Measurements from ENCODE around the gene FGF22. TPM values are rescaled to one million over a fixed set of nuclear protein-coding genes. Genes with fewer than 3 reads are reported as not detected.
A peak's percentile ranks its signal among the peaks of the same experiment; 100 is the strongest.

Gene FGF22
- total RNA-seq, 1 donor from 2014 or later = 0.38 TPM

GRCh38 chr19:677601-678436, 38.1 kb downstream of the FGF22 start:
- peak overlapping the region; percentile 82 for H3K27ac Mint-ChIP-seq
- no peak for TF ChIP-seq CTCF (IDR thresholded peaks at IDR 0.05; ENCODE audit: unreplicated experiment)
- no peak for DNase-seq (ENCODE audit: low spot score in 2 of 2, unreplicated experiment in 2 of 2)
- H3K36me3 Mint-ChIP-seq = no peaks in the 10 kb centered on the region
- H3K27me3 Mint-ChIP-seq (ENCODE audit: low read depth) = no peaks in the 10 kb centered on the region
- H3K9me3 Mint-ChIP-seq = no peaks in the 10 kb centered on the region
- peaks cover 25% of the 10 kb centered on the region for H3K4me1 Mint-ChIP-seq
- peak overlapping the region; percentile 58 for H3K4me3 Mint-ChIP-seq

DNA sequence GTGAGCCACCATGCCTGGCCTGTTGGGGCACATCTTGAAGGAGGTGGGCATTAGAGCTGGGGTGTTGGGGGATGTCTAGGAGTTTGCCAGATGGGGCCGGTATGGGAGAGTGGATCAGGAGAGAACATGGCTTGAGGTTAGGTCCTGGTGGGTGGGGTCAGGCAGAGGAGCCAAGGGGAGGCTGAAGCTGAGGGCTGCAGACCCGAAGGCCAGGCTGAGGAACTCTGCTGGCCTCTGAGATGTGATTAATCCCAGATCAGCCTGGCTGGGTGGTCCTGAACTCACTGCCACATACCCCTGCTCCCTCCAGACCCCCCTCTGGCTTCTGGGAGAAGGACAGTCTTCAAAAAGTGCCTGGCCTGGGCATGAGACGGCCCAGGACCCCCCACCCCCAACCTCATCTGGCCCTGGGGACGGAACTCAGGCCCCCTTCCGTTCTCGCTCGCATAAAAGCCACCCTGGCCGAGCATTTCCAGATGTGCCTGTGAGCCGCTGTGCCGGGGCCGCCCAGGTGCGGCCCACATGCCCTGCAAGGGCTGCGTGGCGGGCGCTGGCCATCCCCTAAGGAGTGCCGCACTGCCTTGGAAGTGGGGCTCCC, 39.2 kb downstream of the FGF22 start:
- DNase-seq (ENCODE audit: low spot score in 2 of 2, unreplicated experiment in 2 of 2) = no peak
- Mint-ChIP-seq H3K4me3 (peak overlapping the region; percentile 69), H3K27ac (peak overlapping the region; percentile 85), H3K27me3 (ENCODE audit: low read depth) (no peaks in the 10 kb centered on the region), H3K9me3 (no peaks in the 10 kb centered on the region), H3K36me3 (no peaks in the 10 kb centered on the region), H3K4me1 (peaks cover 25% of the 10 kb centered on the region)
- TF ChIP-seq CTCF (IDR thresholded peaks at IDR 0.05; ENCODE audit: unreplicated experiment) = no peak

- H3K9me3 Mint-ChIP-seq = no peaks in the 10 kb centered on the region
- peak; percentile 39 to 69 for DNase-seq (ENCODE audit: low spot score in 2 of 2, unreplicated experiment in 2 of 2)
- no peaks in the 10 kb centered on the region for H3K36me3 Mint-ChIP-seq
- no peak for TF ChIP-seq CTCF (IDR thresholded peaks at IDR 0.05; ENCODE audit: unreplicated experiment)
- peak overlapping the region; percentile 85 for H3K27ac Mint-ChIP-seq
- peak overlapping the region; percentile 69 for H3K4me3 Mint-ChIP-seq
- H3K4me1 Mint-ChIP-seq = peaks cover 25% of the 10 kb centered on the region
- H3K27me3 Mint-ChIP-seq (ENCODE audit: low read depth) = no peaks in the 10 kb centered on the region
Observed at GRCh38 chr19:679418-680286, 40.0 kb downstream of the FGF22 start.

DNA sequence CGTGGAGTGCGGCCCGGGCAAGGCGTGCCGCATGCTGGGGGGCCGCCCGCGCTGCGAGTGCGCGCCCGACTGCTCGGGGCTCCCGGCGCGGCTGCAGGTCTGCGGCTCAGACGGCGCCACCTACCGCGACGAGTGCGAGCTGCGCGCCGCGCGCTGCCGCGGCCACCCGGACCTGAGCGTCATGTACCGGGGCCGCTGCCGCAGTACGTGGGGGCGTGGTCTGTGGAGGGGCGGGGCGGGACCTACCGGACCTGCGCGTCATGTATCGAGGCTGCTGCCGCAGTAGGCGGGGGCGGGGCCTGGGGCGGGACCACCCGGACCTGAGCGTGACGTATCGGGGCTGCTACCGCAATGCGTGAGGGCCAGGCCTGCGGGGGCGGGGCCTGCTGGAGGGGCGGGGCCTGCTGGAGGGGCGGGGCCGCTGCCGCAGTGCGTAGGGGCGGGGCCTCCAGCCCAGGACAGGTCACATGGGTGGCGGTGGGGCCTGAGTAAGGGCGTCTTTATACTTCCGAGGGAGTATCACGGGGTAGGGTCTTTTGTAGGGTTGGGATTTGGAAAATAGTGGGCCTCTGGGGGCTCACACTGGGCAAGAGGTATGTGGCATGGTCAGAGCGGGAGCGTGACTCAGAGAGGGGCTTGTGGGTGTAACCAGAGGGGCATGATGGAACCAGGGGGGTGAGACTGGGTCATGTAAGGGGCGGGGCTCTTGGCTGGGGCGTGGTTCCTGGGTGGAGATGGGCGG, 40.8 kb downstream of the FGF22 start:
- Mint-ChIP-seq H3K36me3 (no peaks in the 10 kb centered on the region), H3K4me1 (peaks cover 20% of the 10 kb centered on the region), H3K27ac (peak overlapping the region; percentile 99)

More for the DNA sequence above, 40.8 kb downstream of the FGF22 start:
- Mint-ChIP-seq H3K9me3 (no peaks in the 10 kb centered on the region), H3K27me3 (ENCODE audit: low read depth) (no peaks in the 10 kb centered on the region), H3K4me3 (peak overlapping the region; percentile 84)
- peak; percentile 99 for DNase-seq (ENCODE audit: low spot score in 2 of 2, unreplicated experiment in 2 of 2)
- no peak for TF ChIP-seq CTCF (IDR thresholded peaks at IDR 0.05; ENCODE audit: unreplicated experiment)

All from mesothelial cell of epicardium (in vitro differentiated cells).